Ishikawa (cell line): ENCODE results near the gene MAP1LC3B2.

Experiments used
- CEBPB ChIP-seq: IDR thresholded peaks from 2 replicates; pipeline ENCODE4 v1.6.1; 2012
- CREB1 ChIP-seq: IDR thresholded peaks from 2 replicates; pipeline ENCODE4 v1.6.1; 2012; ENCODE audit warnings: low read depth
- EGR1 ChIP-seq: IDR thresholded peaks from 2 replicates; pipeline ENCODE4 v1.6.1; 2012
- EP300 ChIP-seq: IDR thresholded peaks from 2 replicates; pipeline ENCODE4 v1.6.1; 2012; ENCODE audit warnings: borderline replicate concordance
- FOXM1 ChIP-seq: IDR thresholded peaks from 2 replicates; pipeline ENCODE4 v1.6.1; 2012; ENCODE audit warnings: low read depth, borderline replicate concordance
- NFIC ChIP-seq: IDR thresholded peaks from 2 replicates; pipeline ENCODE4 v1.6.1; 2012
- RAD21 ChIP-seq: IDR thresholded peaks from 2 replicates; pipeline ENCODE4 v1.6.1; 2012; ENCODE audit warnings: low read depth
- TAF1 ChIP-seq: IDR thresholded peaks from 2 replicates; pipeline ENCODE4 v1.6.1; 2012; ENCODE audit warnings: low read depth, mild to moderate bottlenecking
- TCF12 ChIP-seq: IDR thresholded peaks from 2 replicates; pipeline ENCODE4 v1.6.1; 2012; ENCODE audit warnings: low read depth
- TEAD4 ChIP-seq: IDR thresholded peaks from 2 replicates; pipeline ENCODE4 v1.6.1; 2012
- USF1 ChIP-seq: IDR thresholded peaks from 2 replicates; pipeline ENCODE4 v1.6.1; 2012
- YY1 ChIP-seq: IDR thresholded peaks from 2 replicates; pipeline ENCODE4 v1.6.1; 2012; ENCODE audit warnings: low read depth
- ZBTB7A ChIP-seq: IDR thresholded peaks from 2 replicates; pipeline ENCODE4 v1.6.1; 2012; ENCODE audit warnings: low read depth
- TF ChIP-seq, protein P1 (sequence below): IDR thresholded peaks from 2 replicates; pipeline ENCODE4 v1.6.1; 2012; ENCODE audit warnings: low read depth, mild to moderate bottlenecking
- TF ChIP-seq, protein P2 (sequence below): IDR thresholded peaks from 2 replicates; pipeline ENCODE4 v1.6.1; 2012

The MAP1LC3B2 gene

GRCh38 chr12:116600959-116601918, 42.1 kb downstream of the MAP1LC3B2 start:
- TF ChIP-seq CEBPB (no peak), TAF1 (no peak), YY1 (no peak), CREB1 (no peak), NFIC (no peak)
- TF ChIP-seq, protein P1, sequence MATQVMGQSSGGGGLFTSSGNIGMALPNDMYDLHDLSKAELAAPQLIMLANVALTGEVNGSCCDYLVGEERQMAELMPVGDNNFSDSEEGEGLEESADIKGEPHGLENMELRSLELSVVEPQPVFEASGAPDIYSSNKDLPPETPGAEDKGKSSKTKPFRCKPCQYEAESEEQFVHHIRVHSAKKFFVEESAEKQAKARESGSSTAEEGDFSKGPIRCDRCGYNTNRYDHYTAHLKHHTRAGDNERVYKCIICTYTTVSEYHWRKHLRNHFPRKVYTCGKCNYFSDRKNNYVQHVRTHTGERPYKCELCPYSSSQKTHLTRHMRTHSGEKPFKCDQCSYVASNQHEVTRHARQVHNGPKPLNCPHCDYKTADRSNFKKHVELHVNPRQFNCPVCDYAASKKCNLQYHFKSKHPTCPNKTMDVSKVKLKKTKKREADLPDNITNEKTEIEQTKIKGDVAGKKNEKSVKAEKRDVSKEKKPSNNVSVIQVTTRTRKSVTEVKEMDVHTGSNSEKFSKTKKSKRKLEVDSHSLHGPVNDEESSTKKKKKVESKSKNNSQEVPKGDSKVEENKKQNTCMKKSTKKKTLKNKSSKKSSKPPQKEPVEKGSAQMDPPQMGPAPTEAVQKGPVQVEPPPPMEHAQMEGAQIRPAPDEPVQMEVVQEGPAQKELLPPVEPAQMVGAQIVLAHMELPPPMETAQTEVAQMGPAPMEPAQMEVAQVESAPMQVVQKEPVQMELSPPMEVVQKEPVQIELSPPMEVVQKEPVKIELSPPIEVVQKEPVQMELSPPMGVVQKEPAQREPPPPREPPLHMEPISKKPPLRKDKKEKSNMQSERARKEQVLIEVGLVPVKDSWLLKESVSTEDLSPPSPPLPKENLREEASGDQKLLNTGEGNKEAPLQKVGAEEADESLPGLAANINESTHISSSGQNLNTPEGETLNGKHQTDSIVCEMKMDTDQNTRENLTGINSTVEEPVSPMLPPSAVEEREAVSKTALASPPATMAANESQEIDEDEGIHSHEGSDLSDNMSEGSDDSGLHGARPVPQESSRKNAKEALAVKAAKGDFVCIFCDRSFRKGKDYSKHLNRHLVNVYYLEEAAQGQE, result no peak

GRCh38 chr12:116601933-116602810, 43.0 kb downstream of the MAP1LC3B2 start:
- TF ChIP-seq, protein P2, sequence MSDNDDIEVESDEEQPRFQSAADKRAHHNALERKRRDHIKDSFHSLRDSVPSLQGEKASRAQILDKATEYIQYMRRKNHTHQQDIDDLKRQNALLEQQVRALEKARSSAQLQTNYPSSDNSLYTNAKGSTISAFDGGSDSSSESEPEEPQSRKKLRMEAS, result no peak
- TF ChIP-seq CEBPB, result peak; percentile 35; the same call in 1 of the 2 replicates

DNA sequence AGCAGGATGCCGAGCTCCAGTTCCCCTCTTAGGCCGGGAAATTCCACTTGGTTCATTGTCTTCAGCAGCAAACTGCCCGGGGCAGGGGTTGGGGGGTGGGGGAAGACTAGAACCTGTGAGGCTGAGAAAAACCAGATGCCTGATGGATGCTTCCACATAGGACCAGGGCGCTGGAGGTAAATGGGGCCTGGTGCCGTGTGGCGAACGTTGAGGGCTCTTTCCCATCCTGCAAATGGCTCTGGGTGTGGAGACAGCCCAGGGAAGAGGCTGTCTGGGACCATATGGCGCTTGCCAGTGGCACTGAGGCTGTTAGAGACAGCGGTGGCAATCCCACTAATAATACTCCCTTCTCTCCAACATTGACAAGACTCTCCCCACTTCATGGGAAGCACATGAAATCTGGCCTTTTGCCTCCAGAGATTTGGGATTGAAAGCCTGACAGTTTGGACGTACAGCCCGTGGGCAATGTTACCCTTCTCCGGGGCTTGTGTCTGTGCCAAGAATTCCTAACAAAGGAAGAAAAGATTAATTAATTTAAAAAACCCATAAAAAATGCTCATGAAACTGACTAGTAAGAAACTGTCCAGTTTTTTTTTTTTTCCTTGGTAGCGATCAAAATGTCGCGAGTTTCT, 44.5 kb downstream of the MAP1LC3B2 start:
- TF ChIP-seq RAD21, result no peak
- no peak for TF ChIP-seq ZBTB7A
- TF ChIP-seq USF1, result no peak
- no peak for TF ChIP-seq TEAD4
- TF ChIP-seq, protein P1, result no peak
- no peak for TF ChIP-seq YY1
- no peak for TF ChIP-seq FOXM1
- no peak for TF ChIP-seq CEBPB
- TF ChIP-seq NFIC, result no peak
- no peak for TF ChIP-seq TAF1
- TF ChIP-seq, protein P2, result no peak
- no peak for TF ChIP-seq TCF12
- no peak for TF ChIP-seq EP300
- TF ChIP-seq EGR1, result no peak
- TF ChIP-seq CREB1, result no peak

GRCh38 chr12:116604178-116604895, 45.2 kb downstream of the MAP1LC3B2 start:
- TF ChIP-seq EGR1, result no peak
- TF ChIP-seq USF1, result no peak
- no peak for TF ChIP-seq ZBTB7A
- no peak for TF ChIP-seq EP300
- TF ChIP-seq, protein P1, result no peak
- TF ChIP-seq, protein P2, result no peak
- TF ChIP-seq CREB1, result no peak
- TF ChIP-seq TAF1, result no peak
- no peak for TF ChIP-seq NFIC
- TF ChIP-seq TEAD4, result no peak
